Measurements from ENCODE around the gene NFATC3.

NFATC3 gene

GRCh38 chr16:68275611-68276191 lies 190.5 kb downstream of the NFATC3 start:
- no peak for DNase-seq (ENCODE audit: low spot score)

DNA sequence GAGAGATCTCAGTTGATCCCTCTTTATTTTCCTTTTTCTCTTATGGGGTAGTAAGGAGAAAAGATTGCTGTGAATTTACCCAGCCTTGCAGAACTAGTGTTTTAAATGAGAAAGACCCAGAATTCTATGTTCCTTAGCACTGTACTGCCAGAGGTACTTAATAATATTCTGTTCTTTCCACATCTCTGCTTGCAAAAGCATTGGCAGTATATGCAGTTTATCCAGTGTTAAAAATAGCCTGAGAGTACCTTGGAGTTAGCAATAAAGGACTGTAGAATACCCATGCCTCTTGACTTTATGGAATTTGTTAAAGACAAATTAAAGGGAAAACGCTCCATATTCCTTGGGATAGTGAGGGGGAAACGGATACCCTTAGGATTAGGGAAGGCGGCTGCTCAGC lies 191.1 kb downstream of the NFATC3 start:
- no peak for DNase-seq (ENCODE audit: low spot score)

All from iPS-NIHi11 (cell line).